ENCODE measurements around the gene NOBOX.
"Not testable (repeated sequence)": the region's sequence is repeated elsewhere in the genome, so short reads cannot be mapped to it uniquely, and the experiment has no call there.

The NOBOX gene

GRCh38 chr7:144365523-144365922 is 38.0 kb downstream of the NOBOX start:
- not testable (repeated sequence) for H3K9ac ChIP-seq (ENCODE audit: low read depth, low read length); H3K9me3 ChIP-seq (ENCODE audit: control insufficient read depth, insufficient read depth, low read length); H3K27me3 ChIP-seq (ENCODE audit: control insufficient read depth, insufficient read depth, low read length); H3K36me3 ChIP-seq (ENCODE audit: control insufficient read depth, insufficient read depth, low read length); H3K4me3 ChIP-seq (ENCODE audit: low read depth, low read length); H3K27ac ChIP-seq (ENCODE audit: low read depth, low read length); H3K4me1 ChIP-seq (ENCODE audit: control insufficient read depth, insufficient read depth, low read length)

GRCh38 chr7:144362061-144362460 is 41.4 kb downstream of the NOBOX start:
- H3K4me3 ChIP-seq (ENCODE audit: low read depth, low read length); H3K36me3 ChIP-seq (ENCODE audit: control insufficient read depth, insufficient read depth, low read length); H3K27ac ChIP-seq (ENCODE audit: low read depth, low read length); H3K4me1 ChIP-seq (ENCODE audit: control insufficient read depth, insufficient read depth, low read length); H3K9me3 ChIP-seq (ENCODE audit: control insufficient read depth, insufficient read depth, low read length); H3K9ac ChIP-seq (ENCODE audit: low read depth, low read length); H3K27me3 ChIP-seq (ENCODE audit: control insufficient read depth, insufficient read depth, low read length): not testable (repeated sequence)

GRCh38 chr7:144356860-144357259 is 46.6 kb downstream of the NOBOX start:
- not testable (repeated sequence) for H3K4me1 ChIP-seq (ENCODE audit: control insufficient read depth, insufficient read depth, low read length); H3K27me3 ChIP-seq (ENCODE audit: control insufficient read depth, insufficient read depth, low read length); H3K4me3 ChIP-seq (ENCODE audit: low read depth, low read length); H3K27ac ChIP-seq (ENCODE audit: low read depth, low read length); H3K9me3 ChIP-seq (ENCODE audit: control insufficient read depth, insufficient read depth, low read length); H3K9ac ChIP-seq (ENCODE audit: low read depth, low read length); H3K36me3 ChIP-seq (ENCODE audit: control insufficient read depth, insufficient read depth, low read length)

- not testable (repeated sequence) for H3K4me1 ChIP-seq (ENCODE audit: control insufficient read depth, insufficient read depth, low read length); H3K27me3 ChIP-seq (ENCODE audit: control insufficient read depth, insufficient read depth, low read length); H3K9ac ChIP-seq (ENCODE audit: low read depth, low read length); H3K27ac ChIP-seq (ENCODE audit: low read depth, low read length); H3K9me3 ChIP-seq (ENCODE audit: control insufficient read depth, insufficient read depth, low read length); H3K36me3 ChIP-seq (ENCODE audit: control insufficient read depth, insufficient read depth, low read length); H3K4me3 ChIP-seq (ENCODE audit: low read depth, low read length)
Measured at GRCh38 chr7:144356185-144356584, 47.3 kb downstream of the NOBOX start.

- not testable (repeated sequence) for H3K4me1 ChIP-seq (ENCODE audit: control insufficient read depth, insufficient read depth, low read length); H3K9ac ChIP-seq (ENCODE audit: low read depth, low read length); H3K36me3 ChIP-seq (ENCODE audit: control insufficient read depth, insufficient read depth, low read length); H3K4me3 ChIP-seq (ENCODE audit: low read depth, low read length); H3K9me3 ChIP-seq (ENCODE audit: control insufficient read depth, insufficient read depth, low read length); H3K27me3 ChIP-seq (ENCODE audit: control insufficient read depth, insufficient read depth, low read length); H3K27ac ChIP-seq (ENCODE audit: low read depth, low read length)
Measured at GRCh38 chr7:144355176-144355822, 48.2 kb downstream of the NOBOX start, which contains the start of gene ARHGEF5. TSS of gene ARHGEF5 (plus strand) at chr7:144355402. CDS start at chr7:144362670, 7,268 bp downstream.

- H3K27ac ChIP-seq (ENCODE audit: low read depth, low read length); H3K9me3 ChIP-seq (ENCODE audit: control insufficient read depth, insufficient read depth, low read length); H3K9ac ChIP-seq (ENCODE audit: low read depth, low read length); H3K4me1 ChIP-seq (ENCODE audit: control insufficient read depth, insufficient read depth, low read length); H3K4me3 ChIP-seq (ENCODE audit: low read depth, low read length); H3K27me3 ChIP-seq (ENCODE audit: control insufficient read depth, insufficient read depth, low read length); H3K36me3 ChIP-seq (ENCODE audit: control insufficient read depth, insufficient read depth, low read length): not testable (repeated sequence)
Measured at GRCh38 chr7:144351667-144352066, 51.8 kb downstream of the NOBOX start.

- H3K36me3 ChIP-seq (ENCODE audit: control insufficient read depth, insufficient read depth, low read length); H3K9me3 ChIP-seq (ENCODE audit: control insufficient read depth, insufficient read depth, low read length); H3K27ac ChIP-seq (ENCODE audit: low read depth, low read length); H3K9ac ChIP-seq (ENCODE audit: low read depth, low read length); H3K4me3 ChIP-seq (ENCODE audit: low read depth, low read length); H3K27me3 ChIP-seq (ENCODE audit: control insufficient read depth, insufficient read depth, low read length); H3K4me1 ChIP-seq (ENCODE audit: control insufficient read depth, insufficient read depth, low read length): not testable (repeated sequence)
Measured at GRCh38 chr7:144348625-144349024, 54.9 kb downstream of the NOBOX start.

All from HUES48 (cell line).